Measurements from ENCODE around the gene RAPGEF3.

DNA sequence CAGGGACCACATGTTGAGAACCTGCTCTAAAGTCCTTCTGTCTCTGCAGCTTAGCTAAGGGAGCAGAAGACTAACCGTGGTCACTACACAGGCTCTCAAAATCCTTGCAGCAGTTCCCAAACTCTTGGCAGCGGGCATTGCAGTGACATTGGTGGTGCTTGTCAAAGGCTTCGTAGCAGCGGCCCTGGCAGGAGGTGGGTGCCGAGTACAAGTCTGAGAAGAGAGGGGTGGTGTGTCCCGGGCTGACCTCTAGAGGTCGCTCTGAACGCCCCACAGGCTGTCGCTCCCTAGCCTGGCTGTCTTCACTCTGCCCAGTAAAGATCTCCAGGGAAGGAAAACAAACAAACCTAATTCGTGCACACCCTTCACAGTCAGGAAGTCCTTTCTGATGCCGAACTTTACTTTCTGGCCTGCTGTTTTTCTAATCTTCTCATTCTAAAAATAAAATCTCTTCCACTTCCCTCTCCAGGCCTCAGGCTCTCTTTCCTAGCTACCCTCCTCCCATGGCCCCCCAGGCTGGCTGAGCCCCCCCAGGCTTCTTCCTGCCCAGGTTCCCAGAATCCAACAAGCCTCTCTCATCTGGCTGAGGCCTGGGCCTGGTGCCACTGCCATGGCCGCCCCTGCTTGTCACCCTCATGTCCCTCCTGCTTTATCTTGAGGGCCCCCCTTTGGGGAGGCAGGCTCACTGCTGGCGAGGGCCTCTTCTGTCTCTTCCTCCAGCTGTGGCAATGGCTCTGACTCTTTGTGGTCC lies 41.1 kb downstream of the RAPGEF3 start:
- TF ChIP-seq POLR2A (IDR thresholded peaks at IDR 0.05) (no peak), EP300 (IDR thresholded peaks at IDR 0.05) (no peak), CTCF (IDR thresholded peaks at IDR 0.05) (peak; percentile 65 to 87 (median 83))

All from upper lobe of left lung (tissue), 4 donors.